ENCODE measurements around the gene SART1.

DNA sequence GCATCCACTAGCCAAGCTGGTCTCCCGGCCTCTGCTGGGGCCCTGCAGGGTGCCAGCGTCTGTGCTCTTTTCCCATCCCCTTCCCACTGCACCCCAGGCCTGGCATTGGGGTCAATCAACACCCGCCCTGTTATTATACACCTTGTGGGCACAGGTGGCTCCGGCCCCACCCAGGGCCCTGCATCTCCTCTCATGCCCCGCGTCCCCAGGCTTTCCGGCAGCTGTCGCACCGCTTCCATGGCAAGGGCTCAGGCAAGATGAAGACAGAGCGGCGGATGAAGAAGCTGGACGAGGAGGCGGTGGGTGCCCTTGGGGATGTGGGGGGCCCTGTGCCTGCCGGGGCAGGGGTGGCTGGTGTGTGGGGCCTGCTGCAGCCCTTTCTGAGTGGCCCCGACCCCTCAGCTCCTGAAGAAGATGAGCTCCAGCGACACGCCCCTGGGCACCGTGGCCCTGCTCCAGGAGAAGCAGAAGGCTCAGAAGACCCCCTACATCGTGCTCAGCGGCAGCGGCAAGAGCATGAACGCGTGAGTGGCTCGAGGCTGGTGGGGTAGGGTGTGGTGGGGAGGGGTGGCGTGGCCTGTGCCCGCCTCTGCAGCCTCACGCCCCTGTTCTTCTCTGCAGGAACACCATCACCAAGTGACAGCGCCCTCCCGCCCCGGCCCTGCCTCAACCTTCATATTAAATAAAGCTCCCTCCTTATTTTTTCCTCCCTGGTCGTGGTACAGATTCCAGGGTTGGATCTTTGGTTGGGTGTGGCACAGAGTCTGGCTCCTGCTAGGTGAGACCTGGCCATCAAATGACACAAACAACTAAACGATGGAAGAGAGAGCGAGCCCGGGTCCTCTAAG is 17.1 kb downstream of the SART1 start:
- no peak for TF ChIP-seq EZH2phosphoT487 (conservative IDR thresholded peaks at IDR 0.05; ENCODE audit: low read length)
- TF ChIP-seq, protein P1, sequence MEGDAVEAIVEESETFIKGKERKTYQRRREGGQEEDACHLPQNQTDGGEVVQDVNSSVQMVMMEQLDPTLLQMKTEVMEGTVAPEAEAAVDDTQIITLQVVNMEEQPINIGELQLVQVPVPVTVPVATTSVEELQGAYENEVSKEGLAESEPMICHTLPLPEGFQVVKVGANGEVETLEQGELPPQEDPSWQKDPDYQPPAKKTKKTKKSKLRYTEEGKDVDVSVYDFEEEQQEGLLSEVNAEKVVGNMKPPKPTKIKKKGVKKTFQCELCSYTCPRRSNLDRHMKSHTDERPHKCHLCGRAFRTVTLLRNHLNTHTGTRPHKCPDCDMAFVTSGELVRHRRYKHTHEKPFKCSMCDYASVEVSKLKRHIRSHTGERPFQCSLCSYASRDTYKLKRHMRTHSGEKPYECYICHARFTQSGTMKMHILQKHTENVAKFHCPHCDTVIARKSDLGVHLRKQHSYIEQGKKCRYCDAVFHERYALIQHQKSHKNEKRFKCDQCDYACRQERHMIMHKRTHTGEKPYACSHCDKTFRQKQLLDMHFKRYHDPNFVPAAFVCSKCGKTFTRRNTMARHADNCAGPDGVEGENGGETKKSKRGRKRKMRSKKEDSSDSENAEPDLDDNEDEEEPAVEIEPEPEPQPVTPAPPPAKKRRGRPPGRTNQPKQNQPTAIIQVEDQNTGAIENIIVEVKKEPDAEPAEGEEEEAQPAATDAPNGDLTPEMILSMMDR (IDR thresholded peaks at IDR 0.05; ENCODE audit: insufficient read depth, low read length, poor library complexity, severe bottlenecking) = no peak
